ENCODE measurements around the gene SLC2A11.
A peak's percentile ranks its signal among the peaks of the same experiment; 100 is the strongest.

The SLC2A11 gene

DNA sequence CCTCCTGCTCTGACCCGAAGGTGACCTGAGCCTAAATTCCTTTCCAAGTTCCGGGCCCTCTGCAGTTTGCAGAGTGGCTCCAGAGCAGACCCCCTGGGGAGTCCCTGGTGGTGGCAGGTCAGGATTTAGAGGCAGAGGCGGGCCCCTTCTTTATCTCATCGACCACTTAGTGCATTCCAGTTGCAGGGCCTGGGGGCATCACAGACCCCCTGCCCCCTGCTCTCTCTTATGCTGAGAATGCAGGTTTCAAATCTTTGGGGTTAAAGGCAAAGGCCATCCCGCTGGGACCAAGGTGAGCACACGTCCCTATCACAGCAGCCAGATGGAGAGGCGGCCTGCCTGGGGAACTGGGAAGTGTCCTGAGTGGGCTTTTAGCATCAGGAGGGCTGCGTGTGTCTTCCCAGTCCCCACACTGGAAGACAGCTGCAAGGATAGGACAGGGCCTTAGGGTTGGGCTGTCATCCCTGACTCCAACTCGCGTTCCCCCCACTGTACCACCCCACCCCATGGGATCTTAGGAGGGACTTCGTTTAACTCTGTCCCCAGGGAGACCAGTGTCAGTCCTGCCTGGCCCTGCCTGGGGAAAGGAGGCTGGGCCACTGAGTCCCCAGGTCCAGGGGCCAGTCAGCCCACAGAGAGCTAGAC, 30.2 kb upstream of the SLC2A11 start:
- no peak for DNase-seq (ENCODE audit: low spot score in 2 of 2)
- Mint-ChIP-seq H3K36me3 (peaks cover 72% of the 10 kb centered on the region), H3K27ac (no peak overlapping the region), H3K4me1 (peaks cover 17% of the 10 kb centered on the region), H3K4me3 (no peak overlapping the region), H3K9me3 (no peaks in the 10 kb centered on the region)
- ATAC-seq, result no peak

DNA sequence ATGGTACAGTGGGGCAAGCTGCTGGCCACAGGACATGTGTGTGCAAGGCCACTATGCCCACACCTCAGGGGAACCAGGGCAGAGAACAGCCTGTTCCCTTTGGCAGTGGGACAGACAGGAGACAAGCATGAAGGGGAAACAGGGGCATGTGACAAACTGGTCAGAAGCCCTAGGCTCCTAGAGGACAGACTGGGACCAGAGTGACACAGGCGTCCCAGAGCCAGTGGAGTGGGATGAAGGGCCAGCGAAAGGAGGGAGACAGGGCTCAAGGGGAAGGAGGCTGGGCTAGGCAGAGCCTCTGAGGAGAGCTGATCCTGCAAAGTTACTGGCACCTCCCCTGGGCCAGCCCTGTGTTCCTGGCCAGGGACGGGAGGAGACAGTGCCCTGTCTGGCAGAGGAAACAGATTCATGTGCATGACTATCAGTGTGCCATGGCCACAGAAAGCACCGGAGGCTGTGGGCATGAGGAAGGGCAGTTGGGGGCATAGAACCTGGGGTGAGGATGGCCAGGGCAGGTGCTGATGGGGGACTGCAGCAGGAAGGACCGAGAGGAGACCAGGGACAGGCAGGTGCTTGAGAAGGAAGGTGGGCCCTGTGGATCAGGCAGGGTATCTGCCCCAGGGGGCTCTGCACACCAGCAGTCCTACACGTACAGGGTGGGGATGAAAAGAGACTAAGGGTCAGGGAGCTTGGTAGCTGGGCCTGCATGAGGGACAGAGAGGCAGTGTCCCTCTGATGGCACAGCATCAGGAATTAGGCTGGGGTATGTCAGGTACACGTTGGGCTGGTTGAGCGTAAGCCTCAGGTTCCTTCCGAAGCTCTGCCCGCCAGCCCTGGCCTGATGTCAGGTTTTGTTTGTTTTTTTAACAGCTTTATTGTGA, 28.6 kb upstream of the SLC2A11 start:
- DNase-seq (ENCODE audit: low spot score in 2 of 2), result no peak
- Mint-ChIP-seq H3K36me3 (peaks cover 60% of the 10 kb centered on the region), H3K4me1 (peaks cover 12% of the 10 kb centered on the region), H3K27ac (peak overlapping the region; percentile 93), H3K9me3 (no peaks in the 10 kb centered on the region), H3K4me3 (no peak overlapping the region)
- ATAC-seq, result no peak

DNA sequence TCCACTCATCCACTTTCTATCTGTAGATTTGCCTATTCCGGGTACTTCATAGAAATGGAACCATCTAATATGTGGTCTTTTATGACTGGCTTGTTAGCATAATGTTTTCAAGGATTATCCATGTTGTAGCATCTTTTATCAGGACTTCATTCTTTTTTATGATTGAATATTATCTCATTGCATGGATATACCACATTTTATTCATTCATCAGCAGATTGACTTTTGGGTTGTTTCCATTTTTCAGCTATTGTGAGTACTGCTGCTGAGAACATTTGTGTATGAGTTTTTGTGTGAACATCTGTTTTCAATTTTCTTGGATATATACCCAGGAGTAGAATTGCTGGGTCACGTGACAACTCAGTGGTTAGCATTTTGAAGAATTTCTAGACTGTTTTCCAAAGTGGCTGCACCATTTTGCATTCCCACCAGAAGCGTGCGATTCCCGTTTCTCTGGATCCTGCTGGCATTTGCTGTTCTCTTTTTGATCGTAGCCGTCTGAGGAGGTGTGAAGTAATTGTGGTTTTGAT, 27.8 kb upstream of the SLC2A11 start:
- Mint-ChIP-seq H3K9me3 (no peaks in the 10 kb centered on the region), H3K27ac (no peak overlapping the region)

DNA sequence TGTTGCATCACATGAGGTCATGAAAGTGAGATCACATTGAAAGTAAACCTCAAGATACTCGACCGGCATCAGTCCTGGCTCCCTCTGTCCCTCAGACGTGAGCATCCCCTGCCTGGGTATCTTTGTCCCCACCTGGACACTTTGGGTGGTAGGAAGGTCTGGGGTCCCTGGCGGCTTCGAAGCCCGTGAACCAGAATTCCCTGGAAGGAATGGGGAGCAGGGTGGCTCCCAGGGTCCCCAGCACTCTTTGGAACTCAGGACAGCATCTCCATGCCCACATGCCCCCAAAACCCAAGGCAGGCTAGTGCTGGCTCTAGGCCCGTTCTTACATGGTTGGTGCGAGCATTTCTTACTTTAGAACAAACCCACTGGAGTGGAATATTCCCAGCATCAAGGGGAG, 26.4 kb upstream of the SLC2A11 start:
- Mint-ChIP-seq H3K9me3 (no peaks in the 10 kb centered on the region), H3K4me1 (peaks cover 10% of the 10 kb centered on the region), H3K27ac (peak overlapping the region; percentile 50), H3K36me3 (peaks cover 53% of the 10 kb centered on the region), H3K4me3 (no peak overlapping the region)
- ATAC-seq (no peak), DNase-seq (ENCODE audit: low spot score in 2 of 2) (no peak)

More for the DNA sequence above, 27.8 kb upstream of the SLC2A11 start:
- no peak for DNase-seq (ENCODE audit: low spot score in 2 of 2)
- Mint-ChIP-seq H3K4me3 (no peak overlapping the region), H3K36me3 (peaks cover 60% of the 10 kb centered on the region), H3K4me1 (peaks cover 10% of the 10 kb centered on the region)
- no peak for ATAC-seq

DNA sequence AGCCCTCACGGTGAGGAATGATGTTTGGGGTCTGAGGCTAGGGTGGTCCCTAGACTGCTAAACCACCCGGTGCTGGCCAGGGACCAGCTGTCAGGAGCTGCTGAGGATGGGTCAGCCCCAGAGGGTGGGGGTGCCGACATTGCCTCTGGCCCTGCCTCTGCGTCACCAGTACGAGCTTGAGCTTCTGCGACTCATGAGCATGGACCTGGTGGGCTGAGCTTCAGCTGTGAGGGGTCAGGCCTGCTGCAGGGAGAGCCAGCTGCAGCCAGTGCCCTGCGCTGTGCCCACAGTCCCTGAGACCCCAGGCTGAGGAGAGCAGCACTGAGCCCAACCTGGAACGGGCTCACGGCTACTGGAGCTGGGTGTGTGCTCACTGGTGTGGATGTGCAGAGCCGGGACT, 25.9 kb upstream of the SLC2A11 start:
- ATAC-seq (no peak), DNase-seq (ENCODE audit: low spot score in 2 of 2) (no peak)
- H3K4me1 Mint-ChIP-seq, result peaks cover 10% of the 10 kb centered on the region
- no peak overlapping the region for H3K4me3 Mint-ChIP-seq
- H3K9me3 Mint-ChIP-seq, result no peaks in the 10 kb centered on the region
- peaks cover 53% of the 10 kb centered on the region for H3K36me3 Mint-ChIP-seq
- H3K27ac Mint-ChIP-seq, result peak overlapping the region; percentile 85

DNA sequence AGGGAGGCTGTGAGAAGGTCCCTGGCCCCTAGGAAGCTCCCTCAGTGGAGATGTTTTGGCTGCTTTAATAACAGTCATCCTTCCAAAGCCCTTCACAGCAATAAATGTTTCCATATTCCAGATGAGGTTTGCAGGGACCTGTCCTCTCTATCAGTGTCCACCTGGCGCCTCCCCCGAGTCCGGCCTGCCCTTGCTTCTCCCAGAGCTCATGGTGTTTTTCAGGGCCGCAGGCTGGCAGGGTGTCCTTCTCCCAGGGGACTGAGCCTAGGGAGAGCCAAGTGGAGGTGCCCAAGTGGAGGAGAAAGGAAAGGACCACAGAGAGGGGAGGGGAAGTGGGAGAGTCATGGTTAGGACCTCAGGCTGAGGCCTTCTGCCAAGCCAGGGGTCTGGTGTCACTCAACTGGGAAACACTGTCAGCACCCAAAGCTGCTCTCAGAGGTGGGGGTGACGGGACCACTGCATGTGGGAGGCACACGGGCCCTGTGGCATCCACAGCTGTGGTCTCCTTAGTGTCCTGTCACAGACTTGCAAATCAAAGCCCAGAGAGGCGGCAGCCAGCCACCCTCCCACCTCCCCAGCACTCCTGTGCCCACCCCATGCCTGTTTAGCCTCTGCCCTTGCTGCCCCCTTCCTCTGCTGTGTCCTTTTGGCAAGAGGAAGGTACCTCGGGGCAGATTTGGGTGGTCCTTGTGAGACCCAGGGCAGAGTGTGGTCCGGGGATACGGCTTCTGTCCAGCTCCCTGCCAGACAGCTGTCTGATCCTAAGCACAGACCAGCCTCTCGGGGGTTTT, 25.3 kb upstream of the SLC2A11 start:
- DNase-seq (ENCODE audit: low spot score in 2 of 2) (no peak), ATAC-seq (no peak)
- peaks cover 53% of the 10 kb centered on the region for H3K36me3 Mint-ChIP-seq
- no peaks in the 10 kb centered on the region for H3K9me3 Mint-ChIP-seq
- peaks cover 14% of the 10 kb centered on the region for H3K4me1 Mint-ChIP-seq
- peak overlapping the region; percentile 85 for H3K27ac Mint-ChIP-seq
- H3K4me3 Mint-ChIP-seq, result no peak overlapping the region

DNA sequence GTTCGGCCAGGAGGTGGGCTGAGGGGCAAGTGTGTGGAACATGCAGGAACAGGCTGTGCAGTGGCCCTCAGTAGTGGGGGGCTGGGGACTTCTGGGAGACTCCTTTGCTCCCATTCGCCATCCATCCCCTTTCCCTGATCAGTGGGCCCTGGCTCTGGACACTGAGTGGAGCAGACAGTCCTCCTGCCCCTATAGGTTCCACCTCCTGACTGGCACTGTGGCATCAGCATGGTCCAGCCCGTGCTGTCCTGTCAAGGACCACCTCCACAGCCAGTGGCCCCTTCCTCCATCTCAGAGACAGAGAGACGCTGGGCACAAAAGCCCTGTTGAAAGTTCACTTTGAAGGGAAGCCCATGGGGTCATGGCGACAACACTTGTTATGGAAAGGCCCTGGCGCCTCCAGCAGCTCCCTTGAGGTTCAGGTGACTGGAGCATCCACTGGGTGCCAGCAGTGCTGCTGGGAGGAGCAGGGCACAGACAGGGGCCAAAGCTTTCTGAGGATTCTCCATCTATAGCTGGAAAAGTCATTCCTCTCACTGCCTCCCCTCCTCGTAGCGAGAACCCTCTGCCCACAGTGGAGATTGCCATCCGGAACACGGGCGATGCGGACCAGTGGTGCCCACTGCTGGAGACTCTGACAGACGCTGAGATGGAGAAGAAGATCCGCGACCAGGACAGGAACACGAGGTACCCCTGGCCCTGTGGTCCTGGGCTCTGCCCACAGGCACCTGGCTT, 24.5 kb upstream of the SLC2A11 start:
- DNase-seq (ENCODE audit: low spot score in 2 of 2), result no peak
- H3K27ac Mint-ChIP-seq, result no peak overlapping the region
- H3K4me3 Mint-ChIP-seq, result no peak overlapping the region
- H3K4me1 Mint-ChIP-seq, result peaks cover 22% of the 10 kb centered on the region
- peaks cover 58% of the 10 kb centered on the region for H3K36me3 Mint-ChIP-seq
- ATAC-seq, result no peak
- no peaks in the 10 kb centered on the region for H3K9me3 Mint-ChIP-seq

DNA sequence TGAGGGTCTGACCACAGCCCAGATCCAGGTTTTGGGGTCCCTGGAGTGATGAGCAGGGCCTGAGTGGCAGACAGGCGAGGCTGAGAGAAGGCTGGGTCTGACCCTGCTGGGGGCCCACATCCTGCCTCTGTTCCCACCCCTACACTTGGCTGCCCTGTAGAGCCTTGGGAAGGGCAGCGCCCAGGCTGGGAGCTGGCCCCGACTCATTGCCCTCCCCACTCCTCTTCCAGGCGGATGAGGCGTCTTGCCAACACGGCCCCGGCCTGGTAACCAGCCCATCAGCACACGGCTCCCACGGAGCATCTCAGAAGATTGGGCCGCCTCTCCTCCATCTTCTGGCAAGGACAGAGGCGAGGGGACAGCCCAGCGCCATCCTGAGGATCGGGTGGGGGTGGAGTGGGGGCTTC, 23.8 kb upstream of the SLC2A11 start:
- ATAC-seq (no peak), DNase-seq (ENCODE audit: low spot score in 2 of 2) (no peak)
- peaks cover 59% of the 10 kb centered on the region for H3K36me3 Mint-ChIP-seq
- no peak overlapping the region for H3K4me3 Mint-ChIP-seq
- H3K9me3 Mint-ChIP-seq, result no peaks in the 10 kb centered on the region
- no peak overlapping the region for H3K27ac Mint-ChIP-seq
- peaks cover 23% of the 10 kb centered on the region for H3K4me1 Mint-ChIP-seq

DNA sequence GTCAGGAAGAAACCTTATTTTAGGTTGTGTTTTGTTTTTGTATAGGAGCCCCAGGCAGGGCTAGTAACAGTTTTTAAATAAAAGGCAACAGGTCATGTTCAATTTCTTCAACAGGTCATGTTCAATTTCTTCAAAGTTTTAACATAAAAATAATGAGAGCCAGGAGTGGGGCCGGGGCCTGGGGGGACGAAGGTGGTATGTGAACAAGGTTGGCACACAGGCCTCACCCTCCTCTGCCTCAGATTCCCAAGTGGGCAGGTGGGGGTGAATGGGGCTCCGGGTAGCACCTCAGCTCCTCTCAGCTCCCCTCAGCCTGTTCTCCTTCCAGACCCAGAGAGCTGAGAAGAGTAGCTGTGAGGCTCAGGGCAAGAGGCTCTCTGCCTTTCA, 23.3 kb upstream of the SLC2A11 start:
- DNase-seq (ENCODE audit: low spot score in 2 of 2) (no peak), ATAC-seq (no peak)
- Mint-ChIP-seq H3K27ac (no peak overlapping the region), H3K9me3 (no peaks in the 10 kb centered on the region), H3K36me3 (peaks cover 59% of the 10 kb centered on the region), H3K4me1 (peaks cover 23% of the 10 kb centered on the region), H3K4me3 (no peak overlapping the region)

DNA sequence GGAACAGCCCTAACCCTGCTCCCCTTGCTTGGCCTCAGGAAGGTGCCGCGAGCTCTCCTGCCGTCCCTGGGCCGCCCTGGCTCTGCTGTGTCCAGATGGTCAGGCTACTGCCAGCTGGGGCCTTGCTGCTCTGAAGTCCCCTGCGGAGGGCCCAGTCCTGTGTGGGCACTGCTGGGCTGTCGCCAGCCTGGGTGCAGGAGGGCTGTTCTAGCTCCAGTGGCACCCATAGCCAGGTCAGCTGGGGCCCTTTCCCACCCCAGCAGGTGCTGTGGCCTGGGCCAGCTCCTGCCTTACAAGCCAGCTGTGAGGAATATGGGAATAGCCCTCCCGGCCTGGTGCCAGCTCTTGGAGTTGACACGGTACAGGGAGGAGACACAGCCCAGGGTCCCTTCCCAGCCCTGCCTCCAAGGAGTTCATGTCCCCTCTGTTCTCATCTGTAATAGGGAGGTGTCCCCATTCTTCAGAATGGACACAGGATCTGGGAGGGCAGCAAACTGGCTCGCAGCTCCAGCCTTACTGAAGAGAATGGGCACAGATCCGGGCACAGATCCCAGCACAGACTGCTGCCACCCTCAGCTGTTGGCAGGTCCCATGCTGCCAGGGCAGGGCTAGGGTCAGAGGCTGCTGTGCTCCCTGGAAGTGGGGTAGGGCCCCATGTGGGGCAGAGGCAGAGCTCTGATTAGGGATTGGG, 22.7 kb upstream of the SLC2A11 start:
- ATAC-seq (no peak), DNase-seq (ENCODE audit: low spot score in 2 of 2) (no peak)
- peak overlapping the region; percentile 75 for H3K27ac Mint-ChIP-seq
- H3K4me3 Mint-ChIP-seq, result no peak overlapping the region
- H3K9me3 Mint-ChIP-seq, result no peaks in the 10 kb centered on the region
- peaks cover 57% of the 10 kb centered on the region for H3K36me3 Mint-ChIP-seq
- H3K4me1 Mint-ChIP-seq, result peaks cover 28% of the 10 kb centered on the region

DNA sequence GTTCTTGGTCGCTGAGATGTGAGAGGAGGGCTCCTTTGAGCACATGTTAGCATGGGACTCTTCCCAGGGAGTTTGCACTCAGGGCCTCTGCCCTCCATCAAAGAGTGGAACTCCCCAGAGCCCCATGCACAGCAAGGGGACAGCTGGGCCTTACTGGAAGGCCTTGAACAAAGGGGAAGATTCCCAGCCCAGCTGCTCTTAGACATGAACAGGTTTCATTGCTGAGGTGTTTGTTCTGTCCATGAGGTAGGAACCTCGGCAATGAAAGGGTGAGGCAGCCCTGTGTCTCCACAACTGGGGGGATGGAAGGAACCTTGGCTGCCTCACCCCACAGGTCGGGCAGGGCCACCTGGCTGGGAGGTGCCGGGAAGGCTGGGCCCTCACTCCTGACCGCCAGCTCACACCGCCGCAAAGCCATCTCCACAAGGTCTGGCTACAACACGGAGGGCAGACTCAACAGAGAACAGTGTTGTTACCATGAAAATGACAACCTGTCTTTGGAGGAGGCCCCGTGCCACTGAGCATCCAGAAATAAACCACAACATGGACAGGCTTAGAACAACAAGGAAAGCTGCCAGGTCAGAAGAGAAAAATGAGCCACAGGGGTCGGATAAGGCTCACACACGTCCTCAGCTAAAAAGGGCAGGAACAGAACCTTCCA, 22.1 kb upstream of the SLC2A11 start:
- ATAC-seq, result no peak
- H3K27ac Mint-ChIP-seq, result peak overlapping the region; percentile 75
- H3K4me1 Mint-ChIP-seq, result peaks cover 29% of the 10 kb centered on the region
- peaks cover 50% of the 10 kb centered on the region for H3K36me3 Mint-ChIP-seq
- H3K9me3 Mint-ChIP-seq, result no peaks in the 10 kb centered on the region
- no peak overlapping the region for H3K4me3 Mint-ChIP-seq
- DNase-seq (ENCODE audit: low spot score in 2 of 2), result no peak

DNA sequence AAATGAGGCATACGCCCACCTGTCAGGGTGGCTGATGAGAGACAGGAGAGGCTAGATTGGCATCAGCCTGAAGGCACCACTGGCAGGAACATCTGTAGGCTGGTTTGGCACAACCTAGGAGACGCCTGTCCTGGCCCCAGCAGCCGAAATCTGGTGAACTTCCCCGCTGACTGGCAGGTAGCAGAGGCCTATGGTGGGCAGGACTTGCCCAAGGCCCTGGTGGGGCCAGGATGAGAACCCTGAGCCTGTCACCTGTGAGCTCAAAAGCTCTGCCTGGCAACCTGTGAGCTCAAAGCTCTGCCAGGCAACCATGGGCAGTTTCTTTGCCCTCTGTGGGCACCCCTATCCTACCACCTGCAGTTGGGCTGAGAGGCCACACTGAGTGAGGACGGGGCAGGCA, 21.4 kb upstream of the SLC2A11 start:
- peaks cover 29% of the 10 kb centered on the region for H3K4me1 Mint-ChIP-seq
- H3K36me3 Mint-ChIP-seq, result peaks cover 44% of the 10 kb centered on the region
- no peaks in the 10 kb centered on the region for H3K9me3 Mint-ChIP-seq
- DNase-seq (ENCODE audit: low spot score in 2 of 2), result no peak
- H3K4me3 Mint-ChIP-seq, result peak overlapping the region; percentile 96
- peak overlapping the region; percentile 75 for H3K27ac Mint-ChIP-seq
- no peak for ATAC-seq

DNA sequence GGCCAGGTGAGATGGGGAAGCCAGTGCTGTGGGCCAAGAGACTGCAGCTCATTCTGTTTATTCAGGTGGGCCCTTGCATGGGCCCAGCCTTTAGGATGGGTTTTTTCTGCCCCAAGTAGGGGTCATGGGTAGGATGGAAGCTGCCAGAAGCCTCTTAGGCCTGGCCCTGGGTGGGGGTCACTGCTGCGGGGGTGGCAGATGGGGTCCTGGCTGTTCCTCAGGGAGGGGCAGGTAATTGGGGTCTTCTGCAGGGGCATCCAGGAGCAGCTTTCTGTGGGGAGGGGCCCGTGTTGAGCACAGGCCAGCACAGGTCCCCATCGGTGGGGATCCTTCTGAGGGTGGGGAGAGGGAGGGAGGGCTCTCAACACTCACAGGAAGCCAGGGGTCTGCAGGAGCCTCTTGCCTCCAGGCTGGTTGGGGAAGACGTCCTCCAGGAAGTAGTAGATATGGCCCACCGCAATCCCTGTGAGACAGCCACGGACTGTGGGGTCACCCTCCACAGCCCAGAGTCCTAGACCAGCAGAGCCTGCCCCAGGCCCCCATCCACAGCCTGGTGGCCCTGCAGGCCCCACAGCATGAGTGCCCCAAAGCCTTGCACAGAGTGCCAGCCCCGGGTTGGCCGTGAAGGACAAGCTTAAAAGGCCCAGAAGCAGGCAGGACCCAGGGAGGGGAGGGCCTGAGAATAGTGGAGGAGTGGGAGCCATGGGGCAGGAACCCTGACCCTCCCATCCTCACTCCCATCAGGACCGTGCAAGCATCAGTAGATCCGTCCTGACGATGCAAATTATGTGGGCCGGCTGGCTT, 20.8 kb upstream of the SLC2A11 start:
- H3K27ac Mint-ChIP-seq, result peak overlapping the region; percentile 75
- H3K4me1 Mint-ChIP-seq, result peaks cover 29% of the 10 kb centered on the region

More for the DNA sequence above, 20.8 kb upstream of the SLC2A11 start:
- Mint-ChIP-seq H3K9me3 (no peaks in the 10 kb centered on the region), H3K36me3 (peaks cover 38% of the 10 kb centered on the region), H3K4me3 (peak overlapping the region; percentile 96)
- DNase-seq (ENCODE audit: low spot score in 2 of 2), result no peak
- ATAC-seq, result no peak

Data from stimulated activated effector memory CD8-positive, alpha-beta T cell treated with anti-CD3 and anti-CD28 coated beads, Interleukin-12 subunit alpha, Interleukin-12 subunit beta, amount 100 ng/mL, for 72 hours (primary cell).